Amniotic stem cell (primary cell): Measurements from ENCODE around the gene PHC1.
A peak's percentile ranks its signal among the peaks of the same experiment; 100 is the strongest.
"Not testable (repeated sequence)": the region's sequence is repeated elsewhere in the genome, so short reads cannot be mapped to it uniquely, and the experiment has no call there.

ENCODE experiments used
- DNase-seq: peaks from one replicate; lab custom pipeline; 2025; lab: John Stamatoyannopoulos, UW

The PHC1 gene

DNA sequence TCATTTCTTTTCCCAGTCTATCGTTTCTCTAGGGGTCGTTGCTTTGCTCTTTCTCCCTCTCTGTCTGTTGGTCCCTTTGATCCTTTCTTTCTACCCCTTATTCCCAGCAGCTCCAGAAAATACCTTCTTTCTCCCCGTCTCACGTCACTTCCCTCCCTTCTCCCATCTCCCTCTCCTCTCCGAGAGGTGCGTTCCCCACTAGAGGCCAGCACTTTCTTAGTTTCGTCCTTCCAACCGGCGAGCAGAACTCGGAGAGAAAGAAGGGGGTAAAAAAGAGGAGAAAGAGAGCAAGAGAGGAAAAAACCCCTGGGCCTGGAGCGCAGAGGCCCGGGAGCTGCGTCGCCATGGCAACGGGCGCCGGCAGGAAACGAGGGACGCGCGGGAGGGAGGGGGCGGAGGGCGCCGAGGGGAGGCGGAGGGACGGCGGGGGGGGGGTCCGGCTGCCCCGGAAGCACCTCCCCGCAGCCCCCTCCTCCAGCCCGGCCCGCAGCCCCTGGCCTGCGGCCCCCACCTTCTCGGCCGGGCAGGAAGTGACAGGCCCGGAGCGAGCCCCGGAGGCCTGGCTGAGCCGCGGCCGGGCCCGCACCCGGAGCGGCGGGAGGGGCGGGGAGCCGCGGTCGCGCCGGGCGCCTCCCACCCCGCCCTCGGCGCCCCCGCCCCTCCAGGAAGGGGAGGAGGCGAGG lies at the start of gene PHC1:
Gene PHC1 (plus strand): TSS at position 477 of the 683 bp plus-strand sequence. CDS start 3,169 bp downstream, outside the sequence.
- peak; percentile 81 for DNase-seq

GRCh38 chr12:8866429-8866828 lies 47.9 kb upstream of the PHC1 start:
- DNase-seq: no peak

DNA sequence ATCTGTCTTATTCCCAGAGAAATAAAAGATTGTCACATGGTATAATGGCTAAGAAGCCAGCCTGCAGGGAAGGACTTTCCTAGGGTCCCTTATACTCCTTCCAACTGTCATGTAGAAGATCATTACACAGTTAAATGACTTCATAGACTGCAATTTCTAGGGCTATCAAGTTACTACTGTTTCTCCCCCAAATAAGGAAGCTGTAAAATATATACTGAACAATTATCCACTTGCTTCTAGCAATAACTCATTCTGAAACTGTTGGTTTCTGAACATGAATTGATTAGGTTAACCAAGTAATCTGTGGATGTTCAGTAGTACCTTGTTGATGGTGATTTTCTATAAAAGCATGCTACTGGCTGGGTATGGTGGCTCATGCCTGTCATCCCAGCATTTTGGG lies 47.3 kb upstream of the PHC1 start:
- DNase-seq: no peak

GRCh38 chr12:8867786-8868185 lies 46.5 kb upstream of the PHC1 start:
- no peak for DNase-seq

- no peak for DNase-seq
These were observed 43.7 kb upstream of the PHC1 start for GRCh38 chr12:8870586-8870985.

- no peak for DNase-seq
These were observed 43.2 kb upstream of the PHC1 start for GRCh38 chr12:8871068-8871467.

- no peak for DNase-seq
These were observed 37.4 kb upstream of the PHC1 start for GRCh38 chr12:8876887-8877286.

GRCh38 chr12:8886502-8887284 lies 27.6 kb upstream of the PHC1 start:
- DNase-seq: no peak

DNA sequence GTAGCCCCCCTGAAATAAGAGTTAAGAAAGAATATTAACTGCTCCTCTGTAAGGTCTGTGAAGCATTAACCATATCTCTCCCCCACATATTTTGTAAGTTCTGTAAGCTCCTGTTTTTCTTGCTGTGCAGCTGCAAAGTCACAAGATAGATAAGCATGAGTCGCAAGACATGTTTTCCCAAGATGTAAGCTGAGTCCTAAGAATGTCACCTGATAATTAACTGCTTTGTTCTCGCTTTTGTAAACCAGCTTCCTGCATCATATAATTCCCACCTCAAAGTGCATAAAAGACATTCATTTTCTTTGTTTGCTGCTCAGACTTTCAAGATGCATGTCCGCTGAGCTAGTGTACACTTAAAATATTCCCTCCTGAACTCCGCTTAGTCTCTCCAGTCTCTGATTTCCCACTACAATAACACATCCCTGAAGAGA lies 27.0 kb upstream of the PHC1 start:
- DNase-seq: no peak

DNA sequence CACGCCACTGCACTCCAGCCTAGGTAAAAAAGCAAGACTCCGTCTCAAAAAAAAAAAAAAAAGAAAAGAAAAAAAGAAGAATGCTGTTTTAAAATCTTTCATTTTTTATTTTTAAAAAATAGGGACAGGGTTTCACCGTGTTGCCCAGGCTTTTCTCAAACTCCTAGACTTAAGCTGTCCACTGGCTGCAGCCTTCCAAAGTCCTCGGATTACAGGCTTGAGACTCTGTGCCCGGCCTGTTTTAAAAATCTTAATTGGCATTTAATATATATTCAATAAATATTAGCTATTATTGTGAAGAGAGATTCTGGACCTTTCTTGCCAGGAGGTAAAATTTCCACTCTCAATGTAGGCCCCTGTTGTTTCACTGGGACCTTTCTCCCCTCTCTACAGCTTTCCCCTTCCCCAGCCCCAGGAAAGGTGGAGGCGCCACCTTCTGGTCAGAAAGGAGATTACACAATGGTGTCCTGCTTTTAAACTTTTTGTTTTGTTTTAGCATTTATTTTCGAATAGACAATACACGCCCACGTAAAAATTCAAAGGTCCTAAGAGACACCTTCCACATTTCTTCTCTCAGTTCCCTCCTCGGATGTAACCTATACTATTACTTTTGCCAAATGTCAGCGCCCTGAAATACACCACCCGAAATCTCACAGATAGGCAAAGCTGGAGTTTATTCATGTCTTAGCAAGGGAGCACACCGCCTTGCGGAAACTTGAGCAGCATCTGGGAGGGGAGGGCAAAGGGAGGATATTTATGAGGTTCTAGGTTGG lies 23.8 kb upstream of the PHC1 start:
- peak; percentile 11 for DNase-seq

GRCh38 chr12:8891976-8892375 lies 22.3 kb upstream of the PHC1 start:
- DNase-seq: no peak

GRCh38 chr12:8894378-8894777 lies 19.9 kb upstream of the PHC1 start:
- DNase-seq: no peak

GRCh38 chr12:8894986-8895385 lies 19.3 kb upstream of the PHC1 start:
- no peak for DNase-seq

DNA sequence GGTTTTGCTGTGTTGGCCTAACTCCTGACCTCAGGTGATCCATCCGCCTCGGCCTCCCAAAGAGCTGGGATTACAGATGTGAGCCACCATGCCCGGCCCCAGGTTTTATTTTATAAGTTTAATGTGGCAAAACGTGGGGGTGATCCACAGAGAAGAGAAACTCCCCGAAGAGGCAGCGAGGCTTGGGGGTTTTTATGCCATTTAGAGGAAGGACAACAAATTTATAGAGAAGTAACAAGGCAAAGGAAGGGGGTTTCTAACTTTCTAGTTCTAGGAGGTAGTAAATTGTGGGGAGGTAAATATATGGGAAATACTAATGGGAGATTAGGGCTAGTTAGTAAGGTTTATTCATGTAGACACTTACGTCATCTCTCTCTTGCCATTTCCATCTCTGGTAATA lies 17.2 kb upstream of the PHC1 start:
- no peak for DNase-seq

- no peak for DNase-seq
These were observed 14.5 kb upstream of the PHC1 start for GRCh38 chr12:8899830-8900229.

GRCh38 chr12:8902703-8903102 lies 11.6 kb upstream of the PHC1 start:
- not testable (repeated sequence) for DNase-seq

DNA sequence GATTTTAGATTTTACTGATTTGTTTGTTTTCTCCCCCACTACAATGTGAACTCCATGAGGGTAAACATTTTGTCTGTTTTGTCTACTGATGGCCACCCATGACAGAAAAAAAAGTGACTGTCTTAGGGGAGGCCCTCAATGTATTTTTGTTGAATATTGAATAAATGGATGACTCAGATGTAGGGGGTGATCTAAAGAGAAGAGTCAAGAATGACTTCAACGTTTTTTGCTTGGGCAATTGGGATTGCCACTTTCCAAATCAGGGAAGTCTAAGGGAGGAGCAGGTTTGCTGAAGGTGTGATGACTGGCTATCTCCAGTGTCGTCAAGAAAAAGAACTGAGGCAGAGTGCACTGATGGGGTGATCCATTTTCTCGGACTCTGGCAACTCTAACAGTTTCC lies 10.7 kb upstream of the PHC1 start:
- no peak for DNase-seq

DNA sequence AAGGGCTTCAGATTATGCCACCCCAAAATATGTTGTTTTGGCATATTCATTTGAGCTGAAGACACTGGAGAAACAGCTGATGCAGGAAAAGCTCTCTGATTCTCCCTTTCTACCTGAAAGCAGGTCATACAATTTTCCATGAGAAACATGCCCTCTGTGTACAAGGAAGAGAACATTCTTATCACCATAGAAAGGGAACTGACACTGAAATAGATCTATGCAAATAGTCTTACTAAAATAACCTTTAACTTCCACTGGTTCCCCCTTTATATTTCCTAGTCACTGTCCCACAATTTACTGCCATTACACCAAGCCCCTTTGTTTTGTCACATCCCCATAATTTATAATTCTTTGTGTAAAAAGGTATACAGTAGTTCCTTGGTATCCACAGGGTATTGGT lies 9.6 kb upstream of the PHC1 start:
- no peak for DNase-seq

DNA sequence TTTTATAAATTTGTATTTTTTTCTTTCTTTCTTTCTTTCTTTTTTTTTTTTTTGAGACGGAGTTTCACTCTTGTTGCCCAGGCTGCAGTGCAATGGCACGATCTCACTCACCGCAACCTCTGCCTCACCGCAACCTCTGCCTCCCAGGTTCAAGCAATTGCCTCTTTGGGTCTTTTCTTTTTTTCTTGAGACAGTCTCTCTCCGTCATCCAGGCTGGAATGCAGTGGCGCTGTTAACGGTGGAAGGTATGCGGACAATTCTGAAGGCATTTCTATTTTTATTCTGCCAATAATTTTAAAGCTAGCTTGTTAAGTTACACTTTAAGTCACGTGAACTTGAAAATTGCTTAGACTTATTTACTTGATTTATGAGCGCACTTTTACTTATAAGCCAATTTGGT lies 8.8 kb upstream of the PHC1 start:
- no peak for DNase-seq

DNA sequence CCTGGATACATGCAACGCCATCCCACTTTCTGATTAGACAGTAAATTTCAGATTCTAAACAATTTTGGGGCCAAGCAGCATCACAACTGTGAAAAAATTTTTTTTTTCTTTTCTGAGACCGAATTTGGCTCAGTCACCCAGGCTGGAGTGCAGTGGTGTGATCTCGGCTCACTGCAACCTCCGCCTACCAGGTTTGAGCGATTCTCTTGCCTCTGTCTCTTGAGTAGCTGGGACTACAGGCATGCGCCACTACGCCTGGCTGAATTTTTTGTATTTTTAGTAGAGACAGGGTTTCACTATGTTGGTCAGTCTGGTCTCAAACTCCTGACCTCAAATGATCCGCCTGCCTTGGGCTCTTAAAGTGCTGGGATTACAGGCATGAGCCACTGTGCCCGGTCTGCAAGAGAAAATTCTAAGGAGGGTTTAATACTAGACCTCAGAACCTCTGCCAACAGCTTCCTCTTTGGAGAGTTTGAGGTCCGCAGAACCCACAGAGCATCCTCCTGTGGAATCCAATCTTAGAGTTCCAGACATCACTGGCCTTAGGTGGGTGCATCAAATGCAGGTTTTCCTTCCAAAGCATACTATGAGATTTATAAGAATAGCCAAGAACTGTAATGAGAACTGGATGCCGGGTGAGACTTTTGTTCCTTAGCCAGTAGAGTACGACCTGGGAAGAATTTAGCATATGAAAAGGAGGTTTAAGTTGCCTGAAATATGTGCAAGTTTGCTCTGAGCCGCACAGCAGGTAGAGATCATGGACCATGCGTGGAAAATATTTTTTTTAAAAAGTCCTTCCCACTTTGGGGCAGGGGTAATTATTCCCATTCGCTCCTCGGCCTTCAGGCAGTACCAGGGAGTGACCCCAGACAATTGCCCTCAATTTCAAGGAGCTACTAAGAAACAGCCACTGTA lies 7.8 kb upstream of the PHC1 start:
- no peak for DNase-seq

- no peak for DNase-seq
These were observed 6.8 kb upstream of the PHC1 start for GRCh38 chr12:8907513-8907912.

- DNase-seq: no peak
These were observed 4.6 kb upstream of the PHC1 start for GRCh38 chr12:8909752-8910151.
